Sigmoid colon (tissue), 7 donors: ENCODE results near the gene FAH. TPM values are rescaled to one million over a fixed set of nuclear protein-coding genes. Genes with fewer than 3 reads are reported as not detected.
A peak's percentile ranks its signal among the peaks of the same experiment; 100 is the strongest.

Experiments used
- DNase-seq: peaks from one replicate; pipeline ENCODE4 v3.0.0-alpha.2; 2019
- H3K27ac ChIP-seq, 4 donors: fragments of 200-600 bp; sonication (generic); one replicate each; pipeline ENCODE4 v1.5.1; 2016 to 2019; ENCODE audit warnings: mild to moderate bottlenecking in 1 of 4
- H3K27me3 ChIP-seq, 3 donors: fragments of 200-600 bp; sonication (generic); one replicate each; pipeline ENCODE4 v1.5.1; 2019; ENCODE audit warnings: mild to moderate bottlenecking in 1 of 3
- H3K36me3 ChIP-seq, 4 donors: fragments of 200-600 bp; sonication (generic); one replicate each; pipeline ENCODE4 v1.5.1; 2016 to 2019
- H3K4me1 ChIP-seq, 4 donors: fragments of 200-600 bp; sonication (generic); one replicate each; pipeline ENCODE4 v1.5.1; 2017 to 2019
- H3K4me3 ChIP-seq, 4 donors: fragments of 200-600 bp; sonication (generic); one replicate each; pipeline ENCODE4 v1.5.1; 2017 to 2019; ENCODE audit warnings: mild to moderate bottlenecking in 2 of 4, moderate library complexity in 1 of 4
- H3K9me3 ChIP-seq, 4 donors: fragments of 200-600 bp in 3 of 4; sonication (generic) in 3 of 4; one replicate each; pipeline versions ENCODE4 v1.5.1 to v1.6.1; 2013 to 2019
- CTCF ChIP-seq, 4 experiments: fragments of 450-650 bp in 3 of 4; fragments of 200-600 bp in 1 of 4; IDR thresholded peaks; one replicate each; pipeline ENCODE4 v1.5.1; 2016 to 2019; ENCODE audit warnings: antibody characterized with exemption in 4 of 4, mild to moderate bottlenecking in 3 of 4, moderate library complexity in 2 of 4
- EP300 ChIP-seq, 4 donors: sonication (generic); formaldehyde crosslinking; IDR thresholded peaks; one replicate each; pipeline ENCODE4 v1.6.1; 2017; ENCODE audit warnings: antibody characterized with exemption in 4 of 4
- POLR2A ChIP-seq, 2 donors: fragments of 450-650 bp; IDR thresholded peaks; one replicate each; pipeline ENCODE4 v1.6.1; 2016; ENCODE audit warnings: antibody characterized with exemption in 2 of 2, mild to moderate bottlenecking in 2 of 2, moderate library complexity in 2 of 2
- POLR2AphosphoS5 ChIP-seq, 4 donors: sonication (generic); formaldehyde crosslinking; IDR thresholded peaks; one replicate each; pipeline ENCODE4 v1.6.1; 2017; ENCODE audit warnings: antibody characterized with exemption in 4 of 4
- WGBS, 2 donors: extraction: QIAGEN DNeasy Blood & Tissue Kit; methylation state at CpG; one replicate each; pipeline ENCODE4 v1.1.7; 2013; 5-methylcytosine and 5-hydroxymethylcytosine counted together
- intact Hi-C: fragments of 100-400 bp; cut with DNase I; formaldehyde crosslinking; loops from one replicate; pipeline ENCODE4 v1.15.1; 2023
- polyA plus RNA-seq, 3 donors: library from polyadenylated mRNA; stranded (reverse); fragments of 200-250 nt; gene quantifications; one replicate each; pipeline ENCODE4 v1.2.3, GENCODE V29; 2013
- total RNA-seq, 4 donors: library from RNA; depleted of rRNA; stranded (reverse); fragments of >200 nt; gene quantifications; one replicate each; pipeline ENCODE4 v1.1.0, GENCODE V29; 2016
- donor health status: healthy with polysubstance abuse.
- donor health status: Bipolar disorder and iron deficiency.
- donor health status: healthy.

FAH gene
- total and polyA plus RNA-seq, 7 donors = 11.4 to 23.5 (median 14.4) TPM

GRCh38 chr15:80138961-80139360, 13.8 kb upstream of the FAH start:
- Histone ChIP-seq H3K4me1 (no peaks in the 10 kb centered on the region), H3K36me3 (peaks cover 0 to 34% (median 2%) of the 10 kb centered on the region in 4 donors), H3K4me3 (no peak overlapping the region), H3K27me3 (no peaks in the 10 kb centered on the region), H3K9me3 (no peaks in the 10 kb centered on the region), H3K27ac (no peak overlapping the region)
- 89 to 91% methylated on average over 3 of the region's 3 CpGs for WGBS, 2 donors
- no peak for DNase-seq
- TF ChIP-seq EP300 (IDR thresholded peaks at IDR 0.05) (no peak), POLR2A (IDR thresholded peaks at IDR 0.05) (no peak), POLR2AphosphoS5 (IDR thresholded peaks at IDR 0.05) (no peak)
- intact Hi-C loops = no loop called here

- H3K27ac ChIP-seq = no peak overlapping the region
- TF ChIP-seq POLR2AphosphoS5 (IDR thresholded peaks at IDR 0.05) (no peak), CTCF (IDR thresholded peaks at IDR 0.05) (no peak), EP300 (IDR thresholded peaks at IDR 0.05) (no peak), POLR2A (IDR thresholded peaks at IDR 0.05) (no peak)
- WGBS, 2 donors = 90 to 94% methylated on average over 4 of the region's 4 CpGs
- no peak for DNase-seq
- H3K27me3 ChIP-seq = no peaks in the 10 kb centered on the region
- H3K36me3 ChIP-seq = peaks cover 0 to 16% (median 0%) of the 10 kb centered on the region in 4 donors
- no peaks in the 10 kb centered on the region for H3K4me1 ChIP-seq
- no peaks in the 10 kb centered on the region for H3K9me3 ChIP-seq
- H3K4me3 ChIP-seq = no peak overlapping the region
- intact Hi-C loops = no loop called here
Measured at GRCh38 chr15:80140909-80141308, 11.9 kb upstream of the FAH start.

- WGBS, 2 donors = 66 to 87% methylated on average over 5 of the region's 5 CpGs
- no peak for DNase-seq
- peaks cover 0 to 10% (median 0%) of the 10 kb centered on the region in 4 donors for H3K36me3 ChIP-seq
Measured at GRCh38 chr15:80141916-80142598, 10.7 kb upstream of the FAH start.

GRCh38 chr15:80142646-80143045, 10.2 kb upstream of the FAH start:
- Histone ChIP-seq H3K4me1 (no peaks in the 10 kb centered on the region), H3K27ac (no peak overlapping the region), H3K4me3 (no peak overlapping the region), H3K9me3 (no peaks in the 10 kb centered on the region), H3K36me3 (peaks cover 0 to 6% (median 0%) of the 10 kb centered on the region in 4 donors), H3K27me3 (no peaks in the 10 kb centered on the region)
- 87 to 88% methylated on average over 5 of the region's 5 CpGs for WGBS, 2 donors
- intact Hi-C loops = no loop called here
- DNase-seq = no peak
- TF ChIP-seq POLR2A (IDR thresholded peaks at IDR 0.05) (no peak), EP300 (IDR thresholded peaks at IDR 0.05) (no peak), CTCF (IDR thresholded peaks at IDR 0.05) (no peak), POLR2AphosphoS5 (IDR thresholded peaks at IDR 0.05) (no peak)

More at GRCh38 chr15:80141916-80142598, 10.7 kb upstream of the FAH start:
- TF ChIP-seq CTCF (IDR thresholded peaks at IDR 0.05) (no peak), POLR2A (IDR thresholded peaks at IDR 0.05) (no peak), POLR2AphosphoS5 (IDR thresholded peaks at IDR 0.05) (no peak)
- no peak overlapping the region for H3K27ac ChIP-seq
- H3K27me3 ChIP-seq = no peaks in the 10 kb centered on the region
- H3K4me3 ChIP-seq = no peak overlapping the region
- H3K4me1 ChIP-seq = no peaks in the 10 kb centered on the region
- H3K9me3 ChIP-seq = no peaks in the 10 kb centered on the region
- intact Hi-C loops = no loop called here

- Histone ChIP-seq H3K27ac (peak overlapping the region in 1 of 4 donors; percentile 87), H3K4me3 (no peak overlapping the region), H3K36me3 (no peaks in the 10 kb centered on the region), H3K4me1 (peaks cover 0 to 19% (median 13%) of the 10 kb centered on the region in 4 donors), H3K27me3 (no peaks in the 10 kb centered on the region), H3K9me3 (no peaks in the 10 kb centered on the region)
- no peak for DNase-seq
- 89 to 90% methylated on average over 6 of the region's 6 CpGs for WGBS, 2 donors
- TF ChIP-seq POLR2AphosphoS5 (IDR thresholded peaks at IDR 0.05) = no peak
- no peak for TF ChIP-seq POLR2A (IDR thresholded peaks at IDR 0.05)
- TF ChIP-seq EP300 (IDR thresholded peaks at IDR 0.05) = no peak
- no peak for TF ChIP-seq CTCF (IDR thresholded peaks at IDR 0.05)
- intact Hi-C loops = loop anchor here (5.0 to 10.0 kb wide), 2 partner anchors 229 to 256 kb away; partner anchors contain the start of gene MTHFS
Measured at GRCh38 chr15:80151148-80151547, 1.7 kb upstream of the FAH start.
